ENCODE measurements around the gene TLE4. TPM values are rescaled to one million over a fixed set of nuclear protein-coding genes. Genes with fewer than 3 reads are reported as not detected.
A peak's percentile ranks its signal among the peaks of the same experiment; 100 is the strongest.

Gene TLE4
- total and polyA plus RNA-seq, 2 of the 4 experiments (the other 2 are of a cell fraction), result 68.0 to 78.1 TPM

DNA sequence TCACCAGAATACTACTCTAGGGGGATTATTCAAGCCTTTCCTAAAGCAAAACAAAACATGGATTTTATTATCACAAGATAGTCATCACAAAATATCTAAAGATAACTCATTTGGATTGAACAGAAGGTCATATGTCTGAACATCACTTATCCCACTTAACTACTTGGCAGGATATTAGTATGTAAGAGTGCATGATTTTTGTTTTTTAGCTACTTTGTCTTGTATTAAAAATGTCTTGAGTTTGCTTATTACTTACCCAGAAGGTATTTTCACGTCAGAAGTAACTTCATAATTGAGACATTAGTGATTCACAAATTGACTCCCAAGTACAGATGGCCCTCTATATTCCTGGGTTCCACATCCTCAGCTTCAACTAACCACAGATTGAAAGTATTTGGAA lies 113.8 kb downstream of the TLE4 start:
- peak; percentile 79 for DNase-seq
- intact Hi-C loops (cut with micrococcal nuclease), result no loop called here
- no peaks in the 10 kb centered on the region for H3K9me3 ChIP-seq (ENCODE audit: control insufficient read depth, insufficient read depth, low read length)

More for the DNA sequence above, 113.8 kb downstream of the TLE4 start:
- Histone ChIP-seq H3K4me3 (ENCODE audit: insufficient read depth, low read depth, low read length) (no peak overlapping the region), H4K8ac (ENCODE audit: low read depth in 2 of 2, low read length in 2 of 2) (peak overlapping the region in 1 of 2 experiments; percentile 31; a peak in 1 of 4 replicates), H2BK20ac (ENCODE audit: low read depth, low read length) (no peak overlapping the region), H3K27ac (ENCODE audit: insufficient read depth, low read length) (peak overlapping the region; percentile 86; the same call in 1 of the 2 replicates), H3K14ac (replicated peaks; ENCODE audit: low read depth, low read length) (no peak overlapping the region), H2AFZ (replicated peaks; ENCODE audit: low read length, poor library complexity) (no peak overlapping the region), H3K4me2 (ENCODE audit: low read depth, low read length) (peak overlapping the region; percentile 22), H3K23ac (ENCODE audit: low read depth, low read length) (peak overlapping the region; percentile 45; the same call in 1 of the 2 replicates), H3K27me3 (ENCODE audit: control insufficient read depth, insufficient read depth, low read length) (no peaks in the 10 kb centered on the region), H2BK120ac (ENCODE audit: low read depth, low read length) (peak overlapping the region; percentile 60; the same call in 1 of the 2 replicates), H4K91ac (ENCODE audit: insufficient read depth, low read depth, low read length) (no peak overlapping the region; the same call in 1 of the 2 replicates), H2AK5ac (ENCODE audit: low read depth, low read length) (no peak overlapping the region), H4K5ac (ENCODE audit: low read depth, low read length) (no peak overlapping the region), H3K4me1 (ENCODE audit: control insufficient read depth, insufficient read depth, low read length) (peaks cover 24% of the 10 kb centered on the region), H3K9me1 (ENCODE audit: insufficient read depth, low read length) (peaks cover 22% of the 10 kb centered on the region), H4K20me1 (ENCODE audit: insufficient read depth, low read length) (peaks cover 3% of the 10 kb centered on the region; the same call in 1 of the 2 replicates), H3K36me3 (ENCODE audit: control insufficient read depth, insufficient read depth, low read length) (peaks cover 6% of the 10 kb centered on the region), H3K9ac (ENCODE audit: low read depth, low read length) (no peak overlapping the region), H3K18ac (ENCODE audit: low read depth, low read length) (peak overlapping the region; percentile 46; the same call in 1 of the 2 replicates), H2AK9ac (replicated peaks; ENCODE audit: low read depth, low read length, poor library complexity) (no peak overlapping the region), H3K79me1 (ENCODE audit: low read depth in 1 of 2, low read length in 2 of 2) (peaks cover 30 to 50% of the 10 kb centered on the region in 2 experiments), H3K4ac (ENCODE audit: low read depth, low read length) (peak overlapping the region; percentile 39; the same call in 1 of the 2 replicates), H2BK15ac (ENCODE audit: low read depth, low read length) (no peak overlapping the region), H3K56ac (ENCODE audit: extremely low read depth, insufficient read depth, low read length) (no peak overlapping the region), H2BK5ac (ENCODE audit: low read depth, low read length, poor library complexity, severe bottlenecking) (peak overlapping the region; percentile 43)
- TF ChIP-seq RAD21 (IDR thresholded peaks at IDR 0.05; ENCODE audit: low read length) (no peak), MAFK (IDR thresholded peaks at IDR 0.05; ENCODE audit: low read depth, low read length) (no peak), MXI1 (IDR thresholded peaks at IDR 0.05; ENCODE audit: borderline replicate concordance, low read depth, low read length) (no peak), SMC3 (IDR thresholded peaks at IDR 0.05; ENCODE audit: low read depth, low read length) (no peak), BHLHE40 (IDR thresholded peaks at IDR 0.05; ENCODE audit: low read depth, low read length) (no peak), RCOR1 (IDR thresholded peaks at IDR 0.05; ENCODE audit: insufficient replicate concordance, low read length) (no peak), CHD1 (IDR thresholded peaks at IDR 0.05; ENCODE audit: low read depth, low read length) (no peak), RFX5 (IDR thresholded peaks at IDR 0.05; ENCODE audit: low read depth, low read length) (no peak), POLR2A (IDR thresholded peaks at IDR 0.05; ENCODE audit: low read depth, low read length) (no peak), NFE2L2 (IDR thresholded peaks at IDR 0.05; ENCODE audit: low read depth, low read length) (no peak), MAZ (IDR thresholded peaks at IDR 0.05; ENCODE audit: borderline replicate concordance, low read depth, low read length) (no peak)
- TF ChIP-seq, protein P1, sequence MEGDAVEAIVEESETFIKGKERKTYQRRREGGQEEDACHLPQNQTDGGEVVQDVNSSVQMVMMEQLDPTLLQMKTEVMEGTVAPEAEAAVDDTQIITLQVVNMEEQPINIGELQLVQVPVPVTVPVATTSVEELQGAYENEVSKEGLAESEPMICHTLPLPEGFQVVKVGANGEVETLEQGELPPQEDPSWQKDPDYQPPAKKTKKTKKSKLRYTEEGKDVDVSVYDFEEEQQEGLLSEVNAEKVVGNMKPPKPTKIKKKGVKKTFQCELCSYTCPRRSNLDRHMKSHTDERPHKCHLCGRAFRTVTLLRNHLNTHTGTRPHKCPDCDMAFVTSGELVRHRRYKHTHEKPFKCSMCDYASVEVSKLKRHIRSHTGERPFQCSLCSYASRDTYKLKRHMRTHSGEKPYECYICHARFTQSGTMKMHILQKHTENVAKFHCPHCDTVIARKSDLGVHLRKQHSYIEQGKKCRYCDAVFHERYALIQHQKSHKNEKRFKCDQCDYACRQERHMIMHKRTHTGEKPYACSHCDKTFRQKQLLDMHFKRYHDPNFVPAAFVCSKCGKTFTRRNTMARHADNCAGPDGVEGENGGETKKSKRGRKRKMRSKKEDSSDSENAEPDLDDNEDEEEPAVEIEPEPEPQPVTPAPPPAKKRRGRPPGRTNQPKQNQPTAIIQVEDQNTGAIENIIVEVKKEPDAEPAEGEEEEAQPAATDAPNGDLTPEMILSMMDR (conservative IDR thresholded peaks at IDR 0.05; ENCODE audit: low read depth, low read length), result no peak
- POLR2A ChIA-PET (ENCODE audit: unreplicated experiment), result no interaction called here
- peak; percentile 28 for ATAC-seq (ENCODE audit: low read depth)
- no TSS peak for BruUV-seq (replicated peaks)
- WGBS, 2 experiments (ENCODE audit: extremely low coverage in 2 of 2, insufficient read length in 1 of 2), result no CpG with 5 or more reads among the region's 1 CpG
- CTCF ChIA-PET, result interaction anchor here (0.6 kb wide), 1 partner anchor 14 kb away, joined by 3 read pairs; no protein-coding TSS in a partner anchor
- dilution Hi-C loops (cut with HindIII; ENCODE audit: low sequenced_read_pairs, unreplicated experiment) (no loop called here), in situ Hi-C loops (cut with MboI; ENCODE audit: low sequenced_read_pairs) (no loop called here)

Data from IMR-90 (cell line).